HepG2 (cell line): ENCODE data around the gene CFAP100. TPM values are rescaled to one million over a fixed set of nuclear protein-coding genes. Genes with fewer than 3 reads are reported as not detected.

Experiments used
- CEBPB ChIP-seq: IDR thresholded peaks from 2 replicates; pipeline ENCODE4 v1.6.1; 2011; ENCODE audit warnings: low read depth, low read length, improper control_type of control experiment, borderline replicate concordance
- EED ChIP-seq: sonication (generic); formaldehyde crosslinking; IDR thresholded peaks from 2 replicates; pipeline ENCODE4 v1.5.0; 2020; ENCODE audit warnings: mild to moderate bottlenecking, missing genetic modification reagents
- FOXP1 ChIP-seq, 2 experiments: fragments of 450-650 bp in 1 of 2; IDR thresholded peaks; 2 replicates each; pipeline ENCODE4 v1.6.1; 2017 to 2018; ENCODE audit warnings: antibody characterized with exemption in 1 of 2
- HOXA7 ChIP-seq: sonication (generic); formaldehyde crosslinking; IDR thresholded peaks from 2 replicates; pipeline ENCODE4 v1.8.1; 2022; ENCODE audit warnings: mild to moderate bottlenecking, missing genetic modification reagents, moderate library complexity
- IKZF4 ChIP-seq: sonication (generic); formaldehyde crosslinking; IDR thresholded peaks from 2 replicates; pipeline ENCODE4 v1.5.1; 2020; ENCODE audit warnings: borderline replicate concordance, mild to moderate bottlenecking, low read depth, missing genetic modification reagents; ENCODE audit errors: not compliant biosample characterization
- MED1 ChIP-seq: sonication (generic); formaldehyde crosslinking; IDR thresholded peaks from 2 replicates; pipeline ENCODE4 v1.4.0; 2020; ENCODE audit warnings: missing genetic modification reagents
- NCOR1 ChIP-seq: fragments of 200-600 bp; sonication (generic); IDR thresholded peaks from 2 replicates; pipeline ENCODE4 v1.7.0; 2017; ENCODE audit warnings: antibody characterized with exemption, low read length, borderline replicate concordance
- NFKB2 ChIP-seq: sonication (generic); formaldehyde crosslinking; IDR thresholded peaks from 2 replicates; pipeline ENCODE4 v1.4.0; 2020; ENCODE audit warnings: missing genetic modification reagents, borderline replicate concordance
- NR2F2 ChIP-seq: IDR thresholded peaks from 2 replicates; pipeline ENCODE4 v1.6.1; 2012; ENCODE audit warnings: low read depth, inconsistent platforms, borderline replicate concordance
- RXRA ChIP-seq: sonication (generic); formaldehyde crosslinking; IDR thresholded peaks from 2 replicates; pipeline ENCODE4 v1.5.1; 2020; ENCODE audit warnings: missing genetic modification reagents
- RXRB ChIP-seq: IDR thresholded peaks from 2 replicates; pipeline ENCODE4 v1.6.1; 2016; ENCODE audit warnings: borderline replicate concordance, missing genetic modification reagents, missing compliant biosample characterization
- SIN3A ChIP-seq: IDR thresholded peaks from 2 replicates; pipeline ENCODE4 v1.6.1; 2011; ENCODE audit warnings: low read depth, mild to moderate bottlenecking, control low read depth, low read length, borderline replicate concordance
- SRSF1 ChIP-seq: fragments of 200-400 bp; formaldehyde crosslinking; optimal IDR thresholded peaks from 2 replicates; pipeline ENCODE3; 2017; ENCODE audit warnings: mild to moderate bottlenecking, low read depth, low read length, moderate library complexity
- TOE1 ChIP-seq: sonication (generic); formaldehyde crosslinking; IDR thresholded peaks from 2 replicates; pipeline ENCODE4 v1.4.0; 2020; ENCODE audit warnings: mild to moderate bottlenecking, missing genetic modification reagents
- U2AF2 ChIP-seq: fragments of 200-400 bp; formaldehyde crosslinking; IDR thresholded peaks from 2 replicates; pipeline ENCODE4 v1.6.1; 2017; ENCODE audit warnings: low read depth, mild to moderate bottlenecking, low read length
- YEATS2 ChIP-seq: sonication (generic); formaldehyde crosslinking; IDR thresholded peaks from 2 replicates; pipeline ENCODE4 v1.4.0; 2020; ENCODE audit warnings: missing genetic modification reagents, borderline replicate concordance
- ZBTB42 ChIP-seq: sonication (generic); formaldehyde crosslinking; IDR thresholded peaks from 2 replicates; pipeline ENCODE4 v1.5.0; 2020; ENCODE audit warnings: mild to moderate bottlenecking, missing genetic modification reagents
- ZFY ChIP-seq: sonication (generic); formaldehyde crosslinking; IDR thresholded peaks from 2 replicates; pipeline ENCODE4 v1.4.0; 2020; ENCODE audit warnings: missing genetic modification reagents
- ZNF121 ChIP-seq: sonication (generic); formaldehyde crosslinking; IDR thresholded peaks from 2 replicates; pipeline ENCODE4 v1.5.0; 2020; ENCODE audit warnings: mild to moderate bottlenecking, missing genetic modification reagents
- ZNF160 ChIP-seq: sonication (generic); formaldehyde crosslinking; IDR thresholded peaks from 2 replicates; pipeline ENCODE4 v1.8.0; 2022; ENCODE audit warnings: mild to moderate bottlenecking, inconsistent platforms, missing genetic modification reagents
- ZNF441 ChIP-seq: sonication (generic); formaldehyde crosslinking; IDR thresholded peaks from 2 replicates; pipeline ENCODE4 v1.7.0; 2021; ENCODE audit warnings: missing genetic modification reagents, borderline replicate concordance
- ZNF451 ChIP-seq: sonication (generic); formaldehyde crosslinking; IDR thresholded peaks from 2 replicates; pipeline ENCODE4 v1.5.0; 2020; ENCODE audit warnings: mild to moderate bottlenecking, missing genetic modification reagents
- ZNF792 ChIP-seq: IDR thresholded peaks from 2 replicates; pipeline ENCODE4 v1.6.1; 2016
- ZNF879 ChIP-seq: sonication (generic); formaldehyde crosslinking; IDR thresholded peaks from 2 replicates; pipeline ENCODE4 v1.8.1; 2023; ENCODE audit warnings: missing genetic modification reagents
- polyA plus RNA-seq, 8 experiments: library from polyadenylated mRNA; depleted of rRNA in 3 of 8; stranded (reverse) in 7 of 8; unstranded in 1 of 8; fragments of >200 nt; fragmentation: Illumina TruSeq in 4 of 8; extraction: Trizol in 4 of 8; gene quantifications; 2 replicates each; pipeline versions ENCODE4 v1.2.1 to v1.2.3, GENCODE V29; 2011 to 2016; ENCODE audit warnings: low read depth in 4 of 8, missing spikeins in 1 of 8, mixed read lengths in 1 of 8; ENCODE audit not compliant: insufficient read depth in 1 of 8
- total RNA-seq, 5 experiments: library from RNA; depleted of rRNA; stranded (reverse); fragments of >200 nt; fragmentation: Illumina TruSeq; extraction: Trizol; gene quantifications; 2 replicates each; pipeline ENCODE4 v1.2.3, GENCODE V29; 2016; ENCODE audit warnings: low read depth in 1 of 5
- TF ChIP-seq, protein P1 (sequence below): sonication (generic); formaldehyde crosslinking; conservative IDR thresholded peaks from 2 replicates; pipeline ENCODE4 v1.4.0; 2020; ENCODE audit warnings: missing genetic modification reagents
- TF ChIP-seq, protein P2 (sequence below): IDR thresholded peaks from 2 replicates; pipeline ENCODE4 v1.4.0; 2020; ENCODE audit warnings: mild to moderate bottlenecking, missing genetic modification reagents

The CFAP100 gene
- total and polyA plus RNA-seq, 2 of the 13 experiments (the other 11 are each of a cell fraction or from before 2014, with no cell fraction given) = 0.32 TPM; not detected in 1

DNA sequence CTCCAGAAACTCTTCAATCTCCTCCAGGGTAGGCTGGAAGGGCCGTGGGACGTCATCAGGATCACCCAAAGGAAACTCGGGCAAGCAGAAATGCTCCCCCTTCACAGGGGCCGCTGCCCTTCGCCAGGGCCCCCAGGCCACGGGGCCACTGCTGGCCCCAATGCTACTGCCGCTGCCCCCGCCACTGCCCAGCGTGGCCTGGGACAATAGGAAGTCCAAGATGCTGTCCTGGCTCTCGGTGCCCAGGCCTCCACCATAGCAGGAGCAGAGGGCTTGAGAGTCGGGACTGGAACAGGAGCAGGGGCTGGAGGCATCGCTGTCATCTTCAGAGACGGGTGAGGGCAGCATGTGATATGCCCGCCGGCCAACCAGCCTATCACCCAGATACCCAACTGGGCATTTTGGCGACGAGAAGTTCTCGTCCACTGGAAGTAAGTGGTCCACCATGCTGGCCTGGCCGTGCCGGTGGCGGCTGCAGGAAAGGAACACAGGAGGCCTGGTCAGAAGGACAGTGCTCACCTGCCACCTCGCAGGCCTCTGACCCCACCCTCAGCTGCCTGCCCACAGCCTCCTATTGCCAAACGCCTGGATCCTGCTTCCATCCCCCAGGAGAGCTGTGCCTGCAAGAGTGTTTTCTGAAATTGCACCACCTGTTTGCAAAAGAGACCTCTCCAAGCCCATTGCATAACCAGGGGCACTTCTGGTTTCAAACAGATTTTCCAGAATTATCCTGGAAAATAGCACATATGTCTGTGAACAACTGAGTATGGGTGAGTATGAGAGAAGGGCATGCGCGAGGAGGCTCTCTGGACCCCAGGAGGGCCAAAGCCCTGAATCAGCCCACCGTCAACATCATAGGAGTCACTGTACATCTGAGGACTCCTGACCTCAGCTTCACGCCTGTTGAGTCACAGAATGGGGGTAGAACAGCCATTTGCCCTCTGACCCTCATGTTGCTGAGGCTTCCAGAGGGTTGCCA lies 41.9 kb upstream of the CFAP100 start (continued):
- TF ChIP-seq CEBPB (peak; percentile 84), NFKB2 (CRISPR knock-in tag) (no peak), ZNF879 (CRISPR knock-in tag) (0 out of 2 replicates have a peak, but pooled peaks have one; percentile 42), ZNF451 (CRISPR knock-in tag) (no peak), ZNF441 (peak; percentile 52; the same call in 1 of the 2 replicates), FOXP1 (IDR thresholded peaks at IDR 0.05) (no peak), FOXP1 (CRISPR knock-in tag; IDR thresholded peaks at IDR 0.05) (0 out of 2 replicates have a peak, but pooled peaks have one; percentile 7), ZBTB42 (CRISPR knock-in tag) (no peak), U2AF2 (no peak), ZNF121 (CRISPR knock-in tag) (no peak), NCOR1 (0 out of 2 replicates have a peak, but pooled peaks have one; percentile 31), IKZF4 (CRISPR knock-in tag) (no peak), NR2F2 (peak; percentile 68), EED (no peak), TOE1 (CRISPR knock-in tag) (no peak), ZNF792 (CRISPR knock-in tag) (no peak), YEATS2 (CRISPR knock-in tag) (no peak), RXRA (CRISPR knock-in tag) (peak; percentile 20; the same call in 1 of the 2 replicates), RXRB (CRISPR knock-in tag) (peak; percentile 71), MED1 (CRISPR knock-in tag) (0 out of 2 replicates have a peak, but pooled peaks have one; percentile 25), ZNF160 (CRISPR knock-in tag) (no peak), SIN3A (no peak), ZFY (CRISPR knock-in tag) (no peak), HOXA7 (CRISPR knock-in tag) (no peak), SRSF1 (no peak)
- TF ChIP-seq, protein P1, sequence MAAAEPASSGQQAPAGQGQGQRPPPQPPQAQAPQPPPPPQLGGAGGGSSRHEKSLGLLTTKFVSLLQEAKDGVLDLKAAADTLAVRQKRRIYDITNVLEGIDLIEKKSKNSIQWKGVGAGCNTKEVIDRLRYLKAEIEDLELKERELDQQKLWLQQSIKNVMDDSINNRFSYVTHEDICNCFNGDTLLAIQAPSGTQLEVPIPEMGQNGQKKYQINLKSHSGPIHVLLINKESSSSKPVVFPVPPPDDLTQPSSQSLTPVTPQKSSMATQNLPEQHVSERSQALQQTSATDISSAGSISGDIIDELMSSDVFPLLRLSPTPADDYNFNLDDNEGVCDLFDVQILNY (CRISPR knock-in tag) = no peak
- TF ChIP-seq, protein P2, sequence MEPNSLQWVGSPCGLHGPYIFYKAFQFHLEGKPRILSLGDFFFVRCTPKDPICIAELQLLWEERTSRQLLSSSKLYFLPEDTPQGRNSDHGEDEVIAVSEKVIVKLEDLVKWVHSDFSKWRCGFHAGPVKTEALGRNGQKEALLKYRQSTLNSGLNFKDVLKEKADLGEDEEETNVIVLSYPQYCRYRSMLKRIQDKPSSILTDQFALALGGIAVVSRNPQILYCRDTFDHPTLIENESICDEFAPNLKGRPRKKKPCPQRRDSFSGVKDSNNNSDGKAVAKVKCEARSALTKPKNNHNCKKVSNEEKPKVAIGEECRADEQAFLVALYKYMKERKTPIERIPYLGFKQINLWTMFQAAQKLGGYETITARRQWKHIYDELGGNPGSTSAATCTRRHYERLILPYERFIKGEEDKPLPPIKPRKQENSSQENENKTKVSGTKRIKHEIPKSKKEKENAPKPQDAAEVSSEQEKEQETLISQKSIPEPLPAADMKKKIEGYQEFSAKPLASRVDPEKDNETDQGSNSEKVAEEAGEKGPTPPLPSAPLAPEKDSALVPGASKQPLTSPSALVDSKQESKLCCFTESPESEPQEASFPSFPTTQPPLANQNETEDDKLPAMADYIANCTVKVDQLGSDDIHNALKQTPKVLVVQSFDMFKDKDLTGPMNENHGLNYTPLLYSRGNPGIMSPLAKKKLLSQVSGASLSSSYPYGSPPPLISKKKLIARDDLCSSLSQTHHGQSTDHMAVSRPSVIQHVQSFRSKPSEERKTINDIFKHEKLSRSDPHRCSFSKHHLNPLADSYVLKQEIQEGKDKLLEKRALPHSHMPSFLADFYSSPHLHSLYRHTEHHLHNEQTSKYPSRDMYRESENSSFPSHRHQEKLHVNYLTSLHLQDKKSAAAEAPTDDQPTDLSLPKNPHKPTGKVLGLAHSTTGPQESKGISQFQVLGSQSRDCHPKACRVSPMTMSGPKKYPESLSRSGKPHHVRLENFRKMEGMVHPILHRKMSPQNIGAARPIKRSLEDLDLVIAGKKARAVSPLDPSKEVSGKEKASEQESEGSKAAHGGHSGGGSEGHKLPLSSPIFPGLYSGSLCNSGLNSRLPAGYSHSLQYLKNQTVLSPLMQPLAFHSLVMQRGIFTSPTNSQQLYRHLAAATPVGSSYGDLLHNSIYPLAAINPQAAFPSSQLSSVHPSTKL = peak; percentile 38; the same call in 1 of the 2 replicates
